Endothelial cell of hepatic sinusoid (primary cell): ENCODE measurements around the gene METTL18.
"Not testable (repeated sequence)": the region's sequence is repeated elsewhere in the genome, so short reads cannot be mapped to it uniquely, and the experiment has no call there.

Source experiments
- in situ Hi-C: cut with HindIII; loops from 2 replicates; pipeline ENCODE4 v1.10.0; 2017; ENCODE audit warnings: low sequenced_read_pairs

METTL18 gene

DNA sequence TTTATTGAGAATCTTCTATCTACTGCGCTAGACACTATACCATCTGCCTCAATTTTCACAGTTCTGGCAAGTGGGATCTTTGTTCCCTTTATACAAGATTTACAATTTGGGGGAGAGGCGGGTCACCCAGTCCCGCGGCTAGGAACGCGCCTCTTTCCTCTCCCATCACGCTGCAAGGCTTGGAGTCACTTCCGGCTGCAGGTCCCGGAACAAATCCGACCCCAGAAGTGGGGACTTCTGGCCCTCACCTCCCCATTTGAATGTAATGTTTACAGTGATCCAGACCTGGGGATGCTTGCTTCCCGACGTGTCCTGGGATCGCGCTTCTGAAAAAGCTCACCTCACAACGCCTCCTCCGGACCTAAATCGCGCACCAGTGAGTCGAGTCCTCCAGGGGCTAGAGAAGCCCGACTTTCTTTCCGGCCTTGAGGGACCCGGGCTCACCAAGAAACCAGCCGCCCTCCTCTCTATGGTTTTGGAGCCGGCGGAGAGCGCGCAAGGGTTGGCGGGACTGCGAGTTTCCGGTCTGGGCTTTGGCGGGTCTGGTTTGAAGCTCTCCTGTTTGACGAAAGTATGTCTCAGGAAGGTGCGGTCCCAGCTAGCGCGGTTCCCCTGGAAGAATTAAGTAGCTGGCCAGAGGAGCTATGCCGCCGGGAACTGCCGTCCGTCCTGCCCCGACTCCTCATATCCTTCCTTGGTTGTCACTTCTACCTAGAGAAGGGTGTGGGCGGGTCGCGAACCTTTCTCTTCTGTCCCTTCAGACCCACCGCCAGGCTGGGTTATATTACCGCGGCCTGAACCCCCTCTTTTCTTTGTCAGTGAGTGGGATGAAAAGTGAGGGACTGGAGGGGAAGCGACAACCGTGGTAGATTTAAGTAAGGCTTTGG is at the start of gene METTL18:
Gene METTL18, minus strand, starts transcription at position 378 of the 887 bp plus-strand sequence. CDS start 1,212 bp downstream, outside the sequence.
- in situ Hi-C loops, result no loop called here

DNA sequence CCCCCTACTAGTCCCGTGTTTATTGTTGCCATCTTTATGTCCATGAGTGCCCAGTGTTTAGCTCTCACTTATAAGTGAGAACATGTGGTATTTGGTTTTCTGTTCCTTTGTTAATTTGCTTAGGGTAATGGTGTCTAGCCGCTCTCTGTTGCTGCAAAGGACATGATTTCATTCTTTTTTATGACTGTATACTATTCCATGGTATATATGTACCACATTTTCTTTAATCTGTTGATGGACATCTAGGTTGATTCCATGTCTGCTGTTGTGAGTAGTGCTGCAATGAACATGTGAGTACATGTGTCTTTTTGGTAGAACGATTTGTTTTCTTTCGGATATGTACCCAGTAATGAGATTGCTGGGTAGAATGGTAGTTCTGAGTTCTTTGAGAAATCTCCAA is 44.2 kb upstream of the METTL18 start:
- in situ Hi-C loops, result no loop called here

- in situ Hi-C loops, result no loop called here
These were observed 41.5 kb upstream of the METTL18 start for GRCh38 chr1:169836198-169836597.

DNA sequence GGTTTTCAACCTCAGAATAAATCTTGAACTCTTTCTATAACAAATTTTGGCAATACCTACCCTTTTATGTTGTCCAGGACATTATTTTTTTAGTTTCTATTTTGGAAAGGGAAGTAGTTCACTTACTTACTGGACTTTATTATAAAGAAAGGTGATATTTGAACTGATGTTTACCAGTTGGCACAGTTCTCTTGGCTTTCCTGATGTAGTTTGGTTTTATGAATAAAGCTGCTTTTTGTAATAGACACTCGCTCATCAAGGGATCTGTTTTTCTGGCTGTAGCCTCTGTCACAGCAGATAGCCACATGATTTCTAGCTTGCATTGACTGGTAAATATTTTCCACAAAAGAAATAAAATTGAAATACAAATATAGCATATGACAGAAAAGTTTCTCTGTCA is 40.9 kb upstream of the METTL18 start:
- in situ Hi-C loops, result no loop called here

GRCh38 chr1:169834869-169835268 is 40.2 kb upstream of the METTL18 start:
- in situ Hi-C loops, result loop anchor here (5.0 kb wide), 1 partner anchor 48 kb away; no protein-coding TSS in a partner anchor

GRCh38 chr1:169833179-169833901 is 38.6 kb upstream of the METTL18 start:
- in situ Hi-C loops, result loop anchor here (5.0 kb wide), 1 partner anchor 46 kb away; no protein-coding TSS in a partner anchor

DNA sequence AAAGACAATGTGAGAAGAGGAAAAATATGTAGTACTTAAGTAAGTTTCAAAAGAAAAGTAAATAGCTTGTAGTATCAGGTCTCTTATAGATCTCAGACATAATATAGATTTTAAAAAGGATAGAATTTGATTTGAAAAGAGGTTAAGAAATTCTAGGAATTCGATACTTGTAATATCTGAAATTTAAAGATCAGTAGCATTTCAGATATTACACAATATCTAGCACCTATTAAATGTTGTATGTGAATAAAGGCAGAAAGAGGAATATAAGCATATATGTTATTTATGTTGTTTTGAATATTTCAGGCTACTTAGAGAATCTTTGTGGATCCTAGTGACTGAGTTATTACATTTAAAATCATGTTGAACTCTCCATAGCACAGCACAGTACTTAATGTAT is 35.0 kb upstream of the METTL18 start:
- in situ Hi-C loops, result loop anchor here (5.0 kb wide), 1 partner anchor 42 kb away; no protein-coding TSS in a partner anchor

GRCh38 chr1:169824153-169824552 is 29.4 kb upstream of the METTL18 start:
- in situ Hi-C loops, result no loop called here

GRCh38 chr1:169821500-169821899 is 26.8 kb upstream of the METTL18 start:
- in situ Hi-C loops, result no loop called here

GRCh38 chr1:169816617-169817016 is 21.9 kb upstream of the METTL18 start:
- in situ Hi-C loops, result no loop called here

DNA sequence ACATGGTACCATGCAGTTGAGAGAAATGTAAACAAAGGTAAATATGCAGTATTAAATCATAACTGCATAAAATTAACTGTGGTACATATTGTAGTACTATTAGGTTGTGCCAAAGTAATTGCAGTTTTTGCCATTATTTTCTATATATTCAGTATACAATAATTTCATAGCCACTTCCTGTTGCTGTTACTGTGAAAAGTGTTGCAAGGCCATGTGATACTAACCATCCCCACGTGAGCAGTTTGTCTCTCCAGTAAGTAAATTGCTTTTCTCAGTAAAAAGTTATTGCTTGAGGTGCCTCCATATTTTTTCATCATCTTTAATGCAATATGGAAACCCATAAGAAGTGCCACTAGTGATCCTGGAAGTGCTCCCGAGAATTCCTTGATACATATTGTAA is 19.6 kb upstream of the METTL18 start:
- in situ Hi-C loops, result no loop called here

DNA sequence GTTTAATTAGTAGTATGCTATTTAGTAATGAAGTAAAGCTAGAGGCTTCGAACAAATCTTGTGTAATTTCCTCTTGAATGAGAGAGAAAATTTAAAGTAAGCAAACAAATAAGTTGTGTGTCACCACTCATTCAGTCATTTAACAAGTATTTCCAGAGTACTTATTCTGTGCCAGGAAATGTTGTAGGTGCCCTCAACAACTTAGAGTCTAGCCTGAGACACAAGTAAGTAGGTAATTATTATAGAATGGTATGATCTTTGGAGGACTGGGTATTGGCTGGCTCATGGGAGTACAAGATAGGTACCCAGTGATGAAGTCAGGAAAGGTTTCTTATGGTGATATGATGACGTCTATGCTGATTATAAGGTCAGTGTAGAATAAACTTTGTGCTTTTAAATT is 17.4 kb upstream of the METTL18 start:
- in situ Hi-C loops, result no loop called here

DNA sequence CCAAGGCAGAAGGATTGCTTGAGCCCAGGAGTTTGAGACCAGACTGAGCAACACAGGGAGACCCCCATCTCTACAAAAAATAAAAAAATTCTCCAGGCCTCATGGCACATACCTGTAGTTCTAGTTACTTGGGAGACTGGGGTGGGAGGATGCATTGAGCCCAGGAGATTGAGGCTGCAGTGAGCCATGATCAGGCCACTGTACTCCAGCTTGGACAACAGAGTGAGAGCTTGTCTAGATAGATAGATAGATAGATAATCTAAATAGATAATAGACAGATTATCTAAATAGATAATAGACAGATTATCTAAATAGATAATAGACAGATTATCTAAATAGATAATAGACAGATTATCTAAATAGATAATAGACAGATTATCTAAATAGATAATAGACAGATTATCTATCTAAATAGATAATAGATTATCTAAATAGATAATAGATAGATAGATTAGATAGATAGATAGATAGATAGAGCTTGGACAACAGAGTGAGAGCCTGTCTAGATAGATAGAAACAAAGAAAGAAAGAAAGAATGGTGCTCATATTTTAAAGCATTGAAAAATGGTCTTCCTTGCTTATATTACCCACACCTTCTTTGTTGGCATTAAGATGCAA is 16.8 kb upstream of the METTL18 start:
- in situ Hi-C loops, result not testable (repeated sequence)

GRCh38 chr1:169809370-169810095 is 14.8 kb upstream of the METTL18 start:
- in situ Hi-C loops, result no loop called here

- in situ Hi-C loops, result no loop called here
These were observed 10.2 kb upstream of the METTL18 start for GRCh38 chr1:169804941-169805340.

- in situ Hi-C loops, result no loop called here
These were observed 8.2 kb upstream of the METTL18 start for GRCh38 chr1:169802888-169803287.

DNA sequence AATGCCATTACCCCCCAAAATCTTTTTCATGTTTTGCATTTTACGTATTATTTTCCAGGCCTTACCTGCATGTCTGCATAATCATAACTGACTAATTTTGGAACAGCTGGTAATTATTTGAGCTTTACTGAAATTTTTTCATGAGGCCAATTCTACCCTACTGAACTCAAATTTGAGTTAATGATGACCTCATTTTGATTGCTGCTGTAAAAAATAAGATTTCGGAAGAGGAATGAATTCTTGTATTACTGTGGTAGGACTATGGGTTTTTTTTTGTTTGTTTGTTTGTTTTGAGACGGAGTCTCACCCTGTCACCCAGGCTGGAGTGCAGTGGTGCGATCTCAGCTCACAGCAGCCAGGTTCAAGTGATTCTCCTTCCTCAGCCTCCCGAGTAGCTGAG is 2.6 kb upstream of the METTL18 start:
- in situ Hi-C loops, result no loop called here

DNA sequence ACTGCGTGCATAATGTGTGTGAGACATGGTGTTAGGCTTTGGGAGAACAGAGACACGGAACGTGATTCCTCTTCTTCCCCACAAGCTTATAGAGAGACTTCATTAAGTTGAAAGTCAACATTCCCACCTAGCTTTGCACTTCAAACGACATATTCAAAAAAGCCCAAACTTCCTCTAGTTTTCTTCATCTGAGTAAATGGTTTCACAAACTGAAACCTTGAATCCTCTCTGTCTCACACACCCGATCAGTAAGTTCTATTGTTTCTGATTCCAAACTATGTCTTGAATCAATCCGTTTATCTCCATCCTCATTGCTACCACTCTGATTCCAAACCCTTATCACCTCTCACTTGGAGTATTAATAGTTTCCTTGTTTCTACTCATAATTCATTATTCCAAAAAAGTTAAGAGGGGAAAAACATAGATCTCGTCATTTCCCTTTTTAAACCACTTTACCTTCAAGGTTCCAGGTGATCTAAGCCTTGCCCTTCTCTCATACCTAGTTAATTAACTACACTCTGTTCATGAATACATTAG is 1.6 kb upstream of the METTL18 start:
- in situ Hi-C loops, result no loop called here

DNA sequence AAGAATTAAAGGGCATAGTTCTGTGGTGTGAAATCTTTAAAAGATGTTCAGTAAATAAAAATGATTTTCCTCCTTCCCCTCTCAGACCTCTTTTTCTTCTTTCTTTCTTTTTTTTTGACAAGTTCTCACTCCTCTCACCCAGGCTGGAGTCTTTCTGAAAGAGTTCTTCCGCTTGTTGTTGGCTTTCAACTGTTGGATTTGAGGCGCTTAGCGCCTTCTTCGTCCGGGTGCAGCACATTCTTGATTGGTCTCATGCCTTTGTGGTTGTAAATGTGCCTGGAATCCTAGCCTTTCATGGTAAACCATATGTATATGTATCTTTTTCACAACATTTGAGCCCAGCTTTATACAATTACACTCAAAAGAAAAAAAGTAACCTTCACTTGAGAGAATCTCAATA is 980 bp upstream of the METTL18 start:
- in situ Hi-C loops, result no loop called here

DNA sequence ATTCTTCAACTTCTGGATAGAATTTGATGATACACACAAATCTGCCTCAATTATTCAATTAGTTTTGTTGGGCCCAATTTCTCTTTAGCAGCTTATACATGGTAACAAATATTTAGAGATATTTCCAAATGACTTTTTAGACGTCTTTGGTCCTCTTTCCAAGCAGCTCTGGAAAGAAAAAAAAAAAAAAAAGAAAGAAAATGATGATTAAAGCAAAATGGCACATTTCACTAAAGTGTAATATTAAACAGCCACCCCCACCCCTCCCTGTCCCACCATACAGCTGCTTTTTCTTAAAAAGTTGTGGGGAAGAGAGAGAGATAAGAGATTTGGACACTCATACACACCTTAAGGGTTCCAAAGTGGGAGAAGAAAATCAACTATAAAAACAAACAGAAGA is 977 bp downstream of the METTL18 start:
- in situ Hi-C loops, result no loop called here
